Ascending aorta (tissue), 2 donors: ENCODE data around the gene CAPN9. TPM values are rescaled to one million over a fixed set of nuclear protein-coding genes. Genes with fewer than 3 reads are reported as not detected.

Experiments used
- DNase-seq, 2 donors: peaks; one replicate each; pipeline ENCODE4 v3.0.0-alpha.2; 2019; ENCODE audit warnings: low spot score in 2 of 2
- H3K27ac ChIP-seq, 2 donors: fragments of 200-600 bp; sonication (generic); one replicate each; pipeline ENCODE4 v1.5.1; 2016 to 2017; ENCODE audit warnings: mild to moderate bottlenecking in 1 of 2
- H3K27me3 ChIP-seq: fragments of 200-600 bp; sonication (generic); one replicate; pipeline ENCODE4 v1.5.1; 2017
- H3K36me3 ChIP-seq, 2 donors: fragments of 200-600 bp; sonication (generic); one replicate each; pipeline ENCODE4 v1.5.1; 2016
- H3K4me1 ChIP-seq, 2 donors: fragments of 200-600 bp; sonication (generic); one replicate each; pipeline ENCODE4 v1.5.1; 2016 to 2017; ENCODE audit warnings: mild to moderate bottlenecking in 1 of 2
- H3K4me3 ChIP-seq, 2 donors: fragments of 200-600 bp; sonication (generic); one replicate each; pipeline ENCODE4 v1.5.1; 2016 to 2017; ENCODE audit warnings: mild to moderate bottlenecking in 1 of 2
- H3K9me3 ChIP-seq, 2 donors: fragments of 200-600 bp; sonication (generic); one replicate each; pipeline ENCODE4 v1.5.1; 2016
- CTCF ChIP-seq, 3 experiments: fragments of 200-600 bp in 2 of 3; fragments of 450-650 bp in 1 of 3; sonication (generic) in 2 of 3; IDR thresholded peaks; one replicate each; pipeline ENCODE4 v1.5.1; 2016 to 2019; ENCODE audit warnings: antibody characterized with exemption in 3 of 3, mild to moderate bottlenecking in 1 of 3, moderate library complexity in 1 of 3
- intact Hi-C: fragments of 100-400 bp; cut with DNase I; formaldehyde crosslinking; loops from one replicate; pipeline ENCODE4 v1.15.1; 2023
- total RNA-seq: library from RNA; depleted of rRNA; stranded (reverse); fragments of >200 nt; gene quantifications from one replicate; pipeline ENCODE4 v1.1.0, GENCODE V29; 2016

The CAPN9 gene
- total RNA-seq, 1 donor from 2014 or later, result not detected

GRCh38 chr1:230758709-230759368 lies 11.7 kb downstream of the CAPN9 start:
- no peak overlapping the region for H3K4me3 ChIP-seq
- no peaks in the 10 kb centered on the region for H3K4me1 ChIP-seq
- DNase-seq, result no peak
- no peak overlapping the region for H3K27ac ChIP-seq
- H3K27me3 ChIP-seq, result no peaks in the 10 kb centered on the region
- intact Hi-C loops, result no loop called here
- no peaks in the 10 kb centered on the region for H3K9me3 ChIP-seq
- no peaks in the 10 kb centered on the region for H3K36me3 ChIP-seq
- no peak for TF ChIP-seq CTCF (IDR thresholded peaks at IDR 0.05)

GRCh38 chr1:230759369-230760065 lies 12.3 kb downstream of the CAPN9 start:
- H3K4me3 ChIP-seq, result no peak overlapping the region
- TF ChIP-seq CTCF (IDR thresholded peaks at IDR 0.05), result no peak
- no peak overlapping the region for H3K27ac ChIP-seq
- DNase-seq, result no peak
- H3K36me3 ChIP-seq, result no peaks in the 10 kb centered on the region
- no peaks in the 10 kb centered on the region for H3K9me3 ChIP-seq
- no peaks in the 10 kb centered on the region for H3K4me1 ChIP-seq
- no peaks in the 10 kb centered on the region for H3K27me3 ChIP-seq
- intact Hi-C loops, result no loop called here

GRCh38 chr1:230760360-230760827 lies 13.2 kb downstream of the CAPN9 start:
- no peaks in the 10 kb centered on the region for H3K9me3 ChIP-seq
- TF ChIP-seq CTCF (IDR thresholded peaks at IDR 0.05), result no peak
- intact Hi-C loops, result no loop called here
- H3K27ac ChIP-seq, result no peak overlapping the region
- H3K4me3 ChIP-seq, result no peak overlapping the region
- no peak for DNase-seq
- no peaks in the 10 kb centered on the region for H3K36me3 ChIP-seq
- H3K4me1 ChIP-seq, result no peaks in the 10 kb centered on the region
- H3K27me3 ChIP-seq, result no peaks in the 10 kb centered on the region

GRCh38 chr1:230761443-230762167 lies 14.4 kb downstream of the CAPN9 start:
- intact Hi-C loops, result no loop called here
- H3K4me3 ChIP-seq, result no peak overlapping the region
- no peaks in the 10 kb centered on the region for H3K4me1 ChIP-seq
- no peaks in the 10 kb centered on the region for H3K27me3 ChIP-seq
- H3K36me3 ChIP-seq, result no peaks in the 10 kb centered on the region
- H3K9me3 ChIP-seq, result no peaks in the 10 kb centered on the region
- TF ChIP-seq CTCF (IDR thresholded peaks at IDR 0.05), result no peak
- no peak overlapping the region for H3K27ac ChIP-seq
- no peak for DNase-seq

- Histone ChIP-seq H3K27ac (no peak overlapping the region), H3K4me1 (no peaks in the 10 kb centered on the region), H3K36me3 (no peaks in the 10 kb centered on the region), H3K4me3 (no peak overlapping the region), H3K27me3 (no peaks in the 10 kb centered on the region), H3K9me3 (no peaks in the 10 kb centered on the region)
- no peak for DNase-seq
- intact Hi-C loops, result no loop called here
- TF ChIP-seq CTCF (IDR thresholded peaks at IDR 0.05), result no peak
Observed at GRCh38 chr1:230763927-230764591, 16.9 kb downstream of the CAPN9 start.
